Smooth muscle cell (in vitro differentiated cells): ENCODE data around the gene PCBP1. TPM values are rescaled to one million over a fixed set of nuclear protein-coding genes. Genes with fewer than 3 reads are reported as not detected.

Experiments used
- DNase-seq: peaks from one replicate; lab custom pipeline; 2025; ENCODE audit not compliant: unreplicated experiment; lab: John Stamatoyannopoulos, UW
- H2AFZ ChIP-seq: fragments of 200-600 bp; sonication (generic); 2 replicates; pipeline ENCODE4 v1.6.0; 2016; ENCODE audit warnings: antibody characterized with exemption, low read depth, mild to moderate bottlenecking
- H3F3A ChIP-seq: fragments of 200-600 bp; sonication (generic); 2 replicates; pipeline ENCODE4 v1.6.0; 2017; ENCODE audit warnings: antibody characterized with exemption, low read depth
- H3K27ac ChIP-seq: fragments of 200-600 bp; sonication (generic); 2 replicates; pipeline ENCODE4 v1.5.1; 2016; ENCODE audit warnings: low read depth, mild to moderate bottlenecking
- H3K27me3 ChIP-seq: fragments of 200-600 bp; sonication (generic); 2 replicates; pipeline ENCODE4 v1.6.1; 2016; ENCODE audit warnings: low read depth, mild to moderate bottlenecking
- H3K36me3 ChIP-seq: fragments of 200-600 bp; sonication (generic); 2 replicates; pipeline ENCODE4 v1.5.1; 2016; ENCODE audit warnings: low read depth
- H3K4me1 ChIP-seq: fragments of 200-600 bp; sonication (generic); 2 replicates; pipeline ENCODE4 v1.5.1; 2016; ENCODE audit warnings: low read depth
- H3K4me2 ChIP-seq: fragments of 200-600 bp; sonication (generic); 2 replicates; pipeline ENCODE4 v1.6.0; 2016; ENCODE audit warnings: mild to moderate bottlenecking
- H3K4me3 ChIP-seq: fragments of 200-600 bp; sonication (generic); 2 replicates; pipeline ENCODE4 v1.5.1; 2016; ENCODE audit warnings: mild to moderate bottlenecking
- H3K79me2 ChIP-seq: fragments of 200-600 bp; sonication (generic); 2 replicates; pipeline ENCODE4 v1.6.0; 2016; ENCODE audit warnings: low read depth, mild to moderate bottlenecking
- H3K9ac ChIP-seq: fragments of 200-600 bp; sonication (generic); 2 replicates; pipeline ENCODE4 v1.6.0; 2016; ENCODE audit warnings: low read depth
- H3K9me3 ChIP-seq: fragments of 200-600 bp; sonication (generic); replicated peaks from 2 replicates; pipeline ENCODE4 v1.5.1; 2016; ENCODE audit warnings: low read depth
- H4K20me1 ChIP-seq: fragments of 200-600 bp; sonication (generic); 2 replicates; pipeline ENCODE4 v1.6.0; 2016; ENCODE audit warnings: low read depth
- WGBS: methylation state at CpG from one replicate; pipeline ENCODE4 v1.1.7; 2016; ENCODE audit warnings: low lambda C conversion rate; 5-methylcytosine and 5-hydroxymethylcytosine counted together
- polyA plus RNA-seq: library from polyadenylated mRNA; unstranded; fragments of >200 nt; fragmentation: Nextera tagmentation; extraction: Ambion mirVana; gene quantifications from 2 replicates; pipeline ENCODE4 v1.2.1, GENCODE V29; 2016
- total RNA-seq: library from RNA; depleted of rRNA; stranded (reverse); fragments of >200 nt; gene quantifications from 2 replicates; pipeline ENCODE4 v1.2.3, GENCODE V29; 2014
- TF ChIP-seq, protein P1 (sequence below): fragments of 200-600 bp; sonication (generic); IDR thresholded peaks from 2 replicates; pipeline ENCODE4 v1.5.1; 2017; ENCODE audit warnings: borderline replicate concordance, mild to moderate bottlenecking, antibody characterized with exemption; ENCODE audit not compliant: insufficient read depth, poor library complexity, severe bottlenecking

PCBP1 gene
- total and polyA plus RNA-seq, 2 experiments from 2014 or later: 109 to 145 TPM

DNA sequence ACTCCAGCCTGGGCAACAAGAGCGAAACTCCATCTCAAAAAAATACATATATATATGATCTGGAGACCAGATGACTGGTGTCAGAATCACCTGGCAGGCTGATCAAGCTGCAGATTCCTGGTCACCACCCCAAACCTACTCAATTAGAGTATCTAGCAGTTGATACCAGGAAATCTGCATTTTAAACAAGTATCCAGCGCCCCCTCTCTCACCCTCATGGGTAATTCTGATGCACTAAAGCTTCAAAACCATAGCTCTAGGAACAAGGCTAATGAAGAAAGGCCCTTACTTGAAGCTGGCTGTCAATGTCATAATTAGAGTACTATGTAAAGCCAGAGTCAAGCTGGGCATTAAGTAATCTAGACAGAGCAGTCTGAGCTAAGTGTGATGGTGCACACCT is 25.0 kb upstream of the PCBP1 start:
- Histone ChIP-seq H2AFZ (no peak overlapping the region), H3K4me3 (no peak overlapping the region), H3K27ac (no peak overlapping the region), H3K4me2 (no peak overlapping the region), H3K79me2 (peaks cover 2% of the 10 kb centered on the region), H3K9ac (no peak overlapping the region), H3F3A (no peaks in the 10 kb centered on the region), H3K9me3 (no peaks in the 10 kb centered on the region), H4K20me1 (no peaks in the 10 kb centered on the region), H3K36me3 (peaks cover 9% of the 10 kb centered on the region), H3K27me3 (no peaks in the 10 kb centered on the region), H3K4me1 (no peaks in the 10 kb centered on the region)
- TF ChIP-seq, protein P1, sequence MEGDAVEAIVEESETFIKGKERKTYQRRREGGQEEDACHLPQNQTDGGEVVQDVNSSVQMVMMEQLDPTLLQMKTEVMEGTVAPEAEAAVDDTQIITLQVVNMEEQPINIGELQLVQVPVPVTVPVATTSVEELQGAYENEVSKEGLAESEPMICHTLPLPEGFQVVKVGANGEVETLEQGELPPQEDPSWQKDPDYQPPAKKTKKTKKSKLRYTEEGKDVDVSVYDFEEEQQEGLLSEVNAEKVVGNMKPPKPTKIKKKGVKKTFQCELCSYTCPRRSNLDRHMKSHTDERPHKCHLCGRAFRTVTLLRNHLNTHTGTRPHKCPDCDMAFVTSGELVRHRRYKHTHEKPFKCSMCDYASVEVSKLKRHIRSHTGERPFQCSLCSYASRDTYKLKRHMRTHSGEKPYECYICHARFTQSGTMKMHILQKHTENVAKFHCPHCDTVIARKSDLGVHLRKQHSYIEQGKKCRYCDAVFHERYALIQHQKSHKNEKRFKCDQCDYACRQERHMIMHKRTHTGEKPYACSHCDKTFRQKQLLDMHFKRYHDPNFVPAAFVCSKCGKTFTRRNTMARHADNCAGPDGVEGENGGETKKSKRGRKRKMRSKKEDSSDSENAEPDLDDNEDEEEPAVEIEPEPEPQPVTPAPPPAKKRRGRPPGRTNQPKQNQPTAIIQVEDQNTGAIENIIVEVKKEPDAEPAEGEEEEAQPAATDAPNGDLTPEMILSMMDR: no peak
- WGBS: 100% methylated on average over 2 of the region's 2 CpGs
- no peak for DNase-seq

DNA sequence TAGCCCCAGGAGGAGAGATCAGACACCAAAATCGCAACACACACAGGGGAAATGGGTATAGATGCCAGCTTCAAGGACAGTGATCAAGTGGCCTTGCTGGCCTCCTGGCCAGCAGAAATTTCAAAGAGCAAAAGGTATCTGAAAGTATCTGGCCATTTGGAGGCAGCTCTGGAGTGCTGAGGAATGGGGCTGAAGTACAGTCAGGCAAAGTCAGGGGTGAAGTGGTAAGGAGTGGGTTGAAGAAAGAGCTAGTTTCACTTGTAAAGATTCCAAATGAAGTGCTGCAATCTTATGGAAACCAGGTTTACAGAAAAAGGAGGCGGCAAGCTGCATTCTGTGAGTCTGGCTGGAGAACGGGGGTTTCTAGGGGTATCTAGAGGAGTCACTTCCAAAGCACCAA is 19.2 kb upstream of the PCBP1 start:
- no peak overlapping the region for H2AFZ ChIP-seq
- H3K27me3 ChIP-seq: no peaks in the 10 kb centered on the region
- TF ChIP-seq, protein P1: no peak
- H3K4me1 ChIP-seq: no peaks in the 10 kb centered on the region
- H3K36me3 ChIP-seq: peaks cover 12% of the 10 kb centered on the region
- peaks cover 2% of the 10 kb centered on the region for H3K79me2 ChIP-seq
- H3K4me2 ChIP-seq: no peak overlapping the region
- 99% methylated on average over 3 of the region's 3 CpGs for WGBS
- H3K9ac ChIP-seq: no peak overlapping the region
- H3F3A ChIP-seq: peaks cover 4% of the 10 kb centered on the region
- no peaks in the 10 kb centered on the region for H3K9me3 ChIP-seq
- DNase-seq: no peak
- no peak overlapping the region for H3K4me3 ChIP-seq
- no peak overlapping the region for H3K27ac ChIP-seq
- no peaks in the 10 kb centered on the region for H4K20me1 ChIP-seq

DNA sequence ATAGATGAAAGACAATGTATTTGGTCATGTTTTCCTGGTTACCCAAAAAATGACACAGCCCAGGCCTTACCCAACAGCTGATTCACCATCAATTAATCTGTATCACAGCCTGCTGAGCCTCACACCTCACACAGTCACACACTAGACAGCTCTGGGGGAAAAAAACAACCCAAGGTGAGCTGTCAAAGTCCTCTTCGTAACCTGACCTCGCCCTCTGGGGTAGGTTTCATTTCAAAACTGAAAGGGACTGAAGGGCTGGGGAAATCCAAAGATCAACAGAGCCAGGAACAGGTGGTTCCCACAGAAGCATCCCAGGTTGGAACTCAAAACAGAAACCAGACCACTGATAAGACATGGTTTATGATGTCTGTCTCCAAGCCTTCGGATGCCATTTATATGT is 18.2 kb upstream of the PCBP1 start:
- TF ChIP-seq, protein P1: no peak
- no peaks in the 10 kb centered on the region for H3K9me3 ChIP-seq
- H3K4me2 ChIP-seq: no peak overlapping the region
- H3K4me1 ChIP-seq: no peaks in the 10 kb centered on the region
- no peaks in the 10 kb centered on the region for H4K20me1 ChIP-seq
- peak overlapping the region; percentile 56 for H3K27ac ChIP-seq
- H3K4me3 ChIP-seq: no peak overlapping the region
- no peak for DNase-seq
- H3K9ac ChIP-seq: no peak overlapping the region
- peaks cover 2% of the 10 kb centered on the region for H3K79me2 ChIP-seq
- no peaks in the 10 kb centered on the region for H3K27me3 ChIP-seq
- WGBS: 100% methylated on average over 3 of the region's 3 CpGs
- peaks cover 11% of the 10 kb centered on the region for H3F3A ChIP-seq
- H2AFZ ChIP-seq: no peak overlapping the region
- H3K36me3 ChIP-seq: peaks cover 6% of the 10 kb centered on the region

DNA sequence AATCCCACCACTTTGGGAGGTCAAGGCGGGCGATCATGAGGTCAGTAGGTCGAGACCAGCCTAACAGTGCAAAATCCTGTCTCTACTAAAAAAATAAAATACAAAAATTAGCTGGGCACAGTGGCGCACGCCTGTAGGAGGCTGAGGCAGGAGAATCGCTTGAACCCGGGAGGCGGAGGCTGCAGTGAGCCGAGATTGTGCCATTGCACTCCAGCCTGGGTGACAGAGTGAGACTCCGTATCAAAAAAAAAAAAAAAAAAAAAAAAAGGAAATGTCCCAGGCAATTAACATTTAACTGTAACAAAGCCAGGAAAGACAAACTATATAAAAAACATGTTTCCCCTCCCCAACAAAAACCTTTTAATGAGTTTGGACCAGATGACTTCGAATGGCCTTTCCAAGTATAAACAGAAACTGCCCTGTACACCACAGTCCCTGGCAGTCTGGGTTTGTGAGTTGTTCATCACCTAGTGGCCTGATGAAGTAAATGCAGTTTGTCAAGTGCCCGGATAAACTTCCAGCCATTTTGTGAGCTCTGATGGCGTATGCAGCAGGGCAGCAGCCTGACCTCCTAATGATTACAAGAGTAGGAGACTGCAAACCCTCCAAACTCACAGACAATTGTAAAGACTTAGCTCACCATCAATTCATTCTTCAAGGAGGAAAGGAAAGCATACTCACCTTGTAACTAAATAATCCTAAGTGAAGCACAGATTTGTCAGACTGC is 16.6 kb upstream of the PCBP1 start:
- no peak overlapping the region for H3K9ac ChIP-seq
- no peak overlapping the region for H3K4me2 ChIP-seq
- H3K4me1 ChIP-seq: no peaks in the 10 kb centered on the region
- WGBS: 67% methylated on average over 11 of the region's 13 CpGs
- H3K9me3 ChIP-seq: no peaks in the 10 kb centered on the region
- H3K27me3 ChIP-seq: no peaks in the 10 kb centered on the region
- peak overlapping the region; percentile 56 for H3K27ac ChIP-seq
- H2AFZ ChIP-seq: peak overlapping the region; percentile 53
- TF ChIP-seq, protein P1: peak; percentile 66
- H3K36me3 ChIP-seq: peaks cover 3% of the 10 kb centered on the region
- H4K20me1 ChIP-seq: no peaks in the 10 kb centered on the region
- no peaks in the 10 kb centered on the region for H3K79me2 ChIP-seq
- H3K4me3 ChIP-seq: no peak overlapping the region
- peaks cover 11% of the 10 kb centered on the region for H3F3A ChIP-seq
- no peak for DNase-seq
